Liver (tissue), 9 donors: ENCODE results near the gene GPR156. TPM values are rescaled to one million over a fixed set of nuclear protein-coding genes. Genes with fewer than 3 reads are reported as not detected.

Source experiments
- DNase-seq: peaks from one replicate; pipeline ENCODE4 v3.0.0-alpha.2; 2017; ENCODE audit warnings: low spot score
- H3K27ac ChIP-seq, 2 donors: one replicate each; pipeline ENCODE4 v1.7.0; 2013; ENCODE audit warnings: inconsistent platforms in 2 of 2, low read length in 2 of 2, control low read depth in 1 of 2, low read depth in 1 of 2, mild to moderate bottlenecking in 1 of 2
- H3K27me3 ChIP-seq, 4 donors: one replicate each; pipeline versions ENCODE4 v1.6.1 to v1.7.0; 2013; ENCODE audit warnings: low read length in 3 of 4, inconsistent platforms in 1 of 4, mild to moderate bottlenecking in 1 of 4, moderate library complexity in 1 of 4; ENCODE audit not compliant: control insufficient read depth in 4 of 4, insufficient read depth in 4 of 4
- H3K36me3 ChIP-seq, 4 donors: one replicate each; pipeline versions ENCODE4 v1.6.1 to v1.7.0; 2013; ENCODE audit warnings: low read length in 3 of 4, mild to moderate bottlenecking in 3 of 4, low read depth in 1 of 4, moderate library complexity in 1 of 4; ENCODE audit not compliant: control insufficient read depth in 4 of 4, insufficient read depth in 3 of 4
- H3K4me1 ChIP-seq, 4 donors: one replicate each; pipeline versions ENCODE4 v1.6.1 to v1.7.0; 2013; ENCODE audit warnings: low read length in 3 of 4, mild to moderate bottlenecking in 3 of 4, moderate library complexity in 1 of 4; ENCODE audit not compliant: control insufficient read depth in 4 of 4, insufficient read depth in 4 of 4
- H3K4me3 ChIP-seq, 3 donors: one replicate each; pipeline versions ENCODE4 v1.6.1 to v1.7.0; 2013; ENCODE audit warnings: low read length in 3 of 3, control low read depth in 1 of 3, low read depth in 1 of 3, mild to moderate bottlenecking in 1 of 3
- H3K9ac ChIP-seq, 2 donors: one replicate each; pipeline ENCODE4 v1.7.0; 2013; ENCODE audit warnings: low read length in 2 of 2, mild to moderate bottlenecking in 2 of 2, moderate library complexity in 2 of 2, control low read depth in 1 of 2, low read depth in 1 of 2
- H3K9me3 ChIP-seq, 4 donors: one replicate each; pipeline versions ENCODE4 v1.6.1 to v1.7.0; 2013; ENCODE audit warnings: low read length in 3 of 4; ENCODE audit not compliant: control insufficient read depth in 4 of 4
- ATF3 ChIP-seq: IDR thresholded peaks from 2 replicates; pipeline ENCODE4 v1.6.1; 2016; ENCODE audit warnings: antibody characterized with exemption
- CTCF ChIP-seq: fragments of 150-350 bp; IDR thresholded peaks from 2 replicates; pipeline ENCODE4 v1.5.1; 2017; ENCODE audit warnings: improper control_type of control experiment, low read depth, low read length; ENCODE audit not compliant: missing input control
- EGR1 ChIP-seq, 2 donors: IDR thresholded peaks; 2 replicates each; pipeline ENCODE4 v1.6.1; 2016 to 2018; ENCODE audit warnings: antibody characterized with exemption in 2 of 2, low read depth in 2 of 2
- FOXA1 ChIP-seq: IDR thresholded peaks from 2 replicates; pipeline ENCODE4 v1.6.1; 2016; ENCODE audit warnings: antibody characterized with exemption
- FOXA2 ChIP-seq: IDR thresholded peaks from 2 replicates; pipeline ENCODE4 v1.6.1; 2016; ENCODE audit warnings: antibody characterized with exemption
- GABPA ChIP-seq, 2 donors: IDR thresholded peaks in 1 of 2; conservative IDR thresholded peaks in 1 of 2; 2 replicates each; pipeline ENCODE4 v1.6.1; 2016; ENCODE audit warnings: antibody characterized with exemption in 2 of 2, mild to moderate bottlenecking in 1 of 2, moderate library complexity in 1 of 2
- HNF4A ChIP-seq, 2 donors: conservative IDR thresholded peaks; 2 replicates each; pipeline ENCODE4 v1.6.1; 2016; ENCODE audit warnings: antibody characterized with exemption in 2 of 2, mild to moderate bottlenecking in 2 of 2
- HNF4G ChIP-seq: IDR thresholded peaks from 2 replicates; pipeline ENCODE4 v1.6.1; 2016; ENCODE audit warnings: antibody characterized with exemption
- JUND ChIP-seq, 2 donors: IDR thresholded peaks; 2 replicates each; pipeline ENCODE4 v1.6.1; 2016; ENCODE audit warnings: antibody characterized with exemption in 2 of 2
- MAX ChIP-seq: IDR thresholded peaks from 2 replicates; pipeline ENCODE4 v1.6.1; 2016; ENCODE audit warnings: antibody characterized with exemption
- NR2F2 ChIP-seq: IDR thresholded peaks from 2 replicates; pipeline ENCODE4 v1.6.1; 2016; ENCODE audit warnings: antibody characterized with exemption
- RAD21 ChIP-seq, 2 donors: IDR thresholded peaks; 2 replicates each; pipeline ENCODE4 v1.6.1; 2016; ENCODE audit warnings: antibody characterized with exemption in 2 of 2, mild to moderate bottlenecking in 2 of 2
- RXRA ChIP-seq, 2 donors: IDR thresholded peaks; 2 replicates each; pipeline ENCODE4 v1.6.1; 2017 to 2018; ENCODE audit warnings: antibody characterized with exemption in 2 of 2, mild to moderate bottlenecking in 1 of 2
- SP1 ChIP-seq: IDR thresholded peaks from 2 replicates; pipeline ENCODE4 v1.6.1; 2018; ENCODE audit warnings: antibody characterized with exemption, mild to moderate bottlenecking
- TAF1 ChIP-seq: conservative IDR thresholded peaks from 2 replicates; pipeline ENCODE4 v1.6.1; 2016; ENCODE audit warnings: antibody characterized with exemption, mild to moderate bottlenecking
- YY1 ChIP-seq: IDR thresholded peaks from 2 replicates; pipeline ENCODE4 v1.6.1; 2016; ENCODE audit warnings: antibody characterized with exemption, mild to moderate bottlenecking
- ZBTB33 ChIP-seq: IDR thresholded peaks from 2 replicates; pipeline ENCODE4 v1.6.1; 2016; ENCODE audit warnings: antibody characterized with exemption
- whole genome bisulfite sequencing: extraction: QIAGEN DNeasy Blood & Tissue Kit; methylation state at CpG from one replicate; pipeline ENCODE4 v1.1.7; 2013; 5-methylcytosine and 5-hydroxymethylcytosine counted together
- polyA plus RNA-seq, 2 donors: library from polyadenylated mRNA; stranded (reverse) in 1 of 2; unstranded in 1 of 2; fragments of 200-250 nt in 1 of 2; fragments of >200 nt in 1 of 2; fragmentation: Nextera tagmentation in 1 of 2; extraction: Ambion mirVana in 1 of 2; gene quantifications; one replicate each; pipeline versions ENCODE4 v1.2.1 to v1.2.3, GENCODE V29; 2013 to 2015
- total RNA-seq, 2 donors: library from RNA; depleted of rRNA; stranded (reverse); fragments of >200 nt; gene quantifications; one replicate each; pipeline ENCODE4 v1.2.3, GENCODE V29; 2014
- donor health status: healthy.
- donor health status: healthy.
- donor health status: healthy.
- donor health status: healthy.
- donor health status: healthy.

GPR156 gene
- total and polyA plus RNA-seq, 4 donors = 0.02 to 0.17 (median 0.09) TPM; not detected in 1

- H3K4me1 ChIP-seq = peaks cover 11 to 23% (median 14%) of the 10 kb centered on the region in 4 donors
- TF ChIP-seq HNF4A (conservative IDR thresholded peaks at IDR 0.05) (peak; percentile 75 to 84), RXRA (IDR thresholded peaks at IDR 0.05) (peak in 1 of 2 donors; percentile 12), SP1 (peak; percentile 76), HNF4G (peak; percentile 72), MAX (no peak), TAF1 (no peak), EGR1 (IDR thresholded peaks at IDR 0.05; ENCODE audit: low read depth in 2 of 2) (no peak), GABPA (IDR thresholded peaks at IDR 0.05 in 1 of 2, conservative IDR thresholded peaks at IDR 0.05 in 1 of 2) (no peak)
- H3K27ac ChIP-seq = peak overlapping the region in 1 of 2 donors; percentile 23
- H3K27me3 ChIP-seq = no peaks in the 10 kb centered on the region
- no peak for DNase-seq
- no peak overlapping the region for H3K4me3 ChIP-seq
- H3K9me3 ChIP-seq = no peaks in the 10 kb centered on the region
- no peak overlapping the region for H3K9ac ChIP-seq
- H3K36me3 ChIP-seq = no peaks in the 10 kb centered on the region
- 67% methylated on average over 5 of the region's 5 CpGs for WGBS
Measured at GRCh38 chr3:120204338-120204737, 80.7 kb downstream of the GPR156 start.

GRCh38 chr3:120203621-120204020, 81.4 kb downstream of the GPR156 start:
- Histone ChIP-seq H3K4me1 (peaks cover 11 to 23% (median 14%) of the 10 kb centered on the region in 4 donors), H3K27me3 (no peaks in the 10 kb centered on the region), H3K9me3 (no peaks in the 10 kb centered on the region), H3K27ac (peak overlapping the region in 1 of 2 donors; percentile 18), H3K4me3 (no peak overlapping the region), H3K36me3 (no peaks in the 10 kb centered on the region), H3K9ac (no peak overlapping the region)
- DNase-seq = no peak
- no peak for TF ChIP-seq FOXA2
- no peak for TF ChIP-seq MAX
- TF ChIP-seq ATF3 = no peak
- TF ChIP-seq RXRA (IDR thresholded peaks at IDR 0.05) = no peak
- TF ChIP-seq CTCF = no peak
- no peak for TF ChIP-seq FOXA1
- no peak for TF ChIP-seq HNF4A (conservative IDR thresholded peaks at IDR 0.05)
- TF ChIP-seq RAD21 (IDR thresholded peaks at IDR 0.05) = no peak
- no peak for TF ChIP-seq ZBTB33
- TF ChIP-seq YY1 = no peak
- no peak for TF ChIP-seq NR2F2
- TF ChIP-seq EGR1 (IDR thresholded peaks at IDR 0.05; ENCODE audit: low read depth in 2 of 2) = no peak
- no peak for TF ChIP-seq JUND (IDR thresholded peaks at IDR 0.05)
- no peak for TF ChIP-seq HNF4G
- TF ChIP-seq GABPA (IDR thresholded peaks at IDR 0.05 in 1 of 2, conservative IDR thresholded peaks at IDR 0.05 in 1 of 2) = no peak
- TF ChIP-seq SP1 = no peak
- 84% methylated on average over 7 of the region's 7 CpGs for WGBS
